HEK293 (cell line): ENCODE results near the gene RNASE8.

Experiments used
- ELK4 ChIP-seq: IDR thresholded peaks from 2 replicates; pipeline ENCODE4 v1.6.1; 2011; ENCODE audit warnings: mild to moderate bottlenecking, low read depth, low read length, borderline replicate concordance
- HOXD13 ChIP-seq: sonication (generic); formaldehyde crosslinking; IDR thresholded peaks from 2 replicates; pipeline ENCODE4 v1.8.0; 2022; ENCODE audit warnings: missing genetic modification reagents, borderline replicate concordance
- KLF16 ChIP-seq: fragments of 450-650 bp; formaldehyde crosslinking; IDR thresholded peaks from 2 replicates; pipeline ENCODE4 v1.5.1; 2017; ENCODE audit warnings: missing biosample characterization, missing genetic modification characterization
- MZF1 ChIP-seq: fragments of 450-650 bp; formaldehyde crosslinking; IDR thresholded peaks from 2 replicates; pipeline ENCODE4 v1.5.1; 2017; ENCODE audit warnings: missing biosample characterization, missing genetic modification characterization, borderline replicate concordance
- PRDM6 ChIP-seq: fragments of 450-650 bp; formaldehyde crosslinking; IDR thresholded peaks from 2 replicates; pipeline ENCODE4 v1.5.1; 2017; ENCODE audit warnings: missing biosample characterization, missing genetic modification characterization
- SALL2 ChIP-seq: fragments of 450-650 bp; formaldehyde crosslinking; IDR thresholded peaks from 2 replicates; pipeline ENCODE4 v1.5.0; 2017; ENCODE audit warnings: missing biosample characterization, mild to moderate bottlenecking, missing genetic modification characterization, borderline replicate concordance
- SP7 ChIP-seq: fragments of 450-650 bp; formaldehyde crosslinking; IDR thresholded peaks from 2 replicates; pipeline ENCODE4 v1.5.1; 2016; ENCODE audit warnings: missing biosample characterization, missing genetic modification characterization
- ZBTB17 ChIP-seq: fragments of 450-650 bp; formaldehyde crosslinking; IDR thresholded peaks from 2 replicates; pipeline ENCODE4 v1.5.1; 2016; ENCODE audit warnings: missing biosample characterization, missing genetic modification characterization
- ZBTB7A ChIP-seq: fragments of 450-650 bp; formaldehyde crosslinking; IDR thresholded peaks from 2 replicates; pipeline ENCODE4 v1.5.1; 2016; ENCODE audit warnings: low read depth, missing biosample characterization, missing genetic modification characterization
- ZFP3 ChIP-seq: fragments of 450-650 bp; formaldehyde crosslinking; IDR thresholded peaks from 2 replicates; pipeline ENCODE4 v1.5.1; 2016; ENCODE audit warnings: low read depth, missing biosample characterization, missing genetic modification characterization
- ZFP69B ChIP-seq: fragments of 450-650 bp; formaldehyde crosslinking; IDR thresholded peaks from 2 replicates; pipeline ENCODE4 v1.5.1; 2016; ENCODE audit warnings: missing biosample characterization, missing genetic modification characterization
- ZNF132 ChIP-seq: fragments of 450-650 bp; formaldehyde crosslinking; IDR thresholded peaks from 2 replicates; pipeline ENCODE4 v1.5.1; 2017; ENCODE audit warnings: missing biosample characterization, missing genetic modification characterization, borderline replicate concordance
- ZNF140 ChIP-seq: fragments of 450-650 bp; formaldehyde crosslinking; IDR thresholded peaks from 2 replicates; pipeline ENCODE4 v1.5.1; 2016; ENCODE audit warnings: missing biosample characterization, missing genetic modification characterization
- ZNF16 ChIP-seq: fragments of 450-650 bp; formaldehyde crosslinking; IDR thresholded peaks from 2 replicates; pipeline ENCODE4 v1.5.1; 2016; ENCODE audit warnings: low read depth, missing biosample characterization, missing genetic modification characterization
- ZNF24 ChIP-seq: fragments of 450-650 bp; formaldehyde crosslinking; IDR thresholded peaks from 2 replicates; pipeline ENCODE4 v1.5.1; 2016; ENCODE audit warnings: missing biosample characterization, missing genetic modification characterization
- ZNF324 ChIP-seq: fragments of 450-650 bp; formaldehyde crosslinking; IDR thresholded peaks from 2 replicates; pipeline ENCODE4 v1.5.1; 2016; ENCODE audit warnings: missing biosample characterization, missing genetic modification characterization
- ZNF394 ChIP-seq: fragments of 450-650 bp; formaldehyde crosslinking; IDR thresholded peaks from 2 replicates; pipeline ENCODE4 v1.5.1; 2016; ENCODE audit warnings: missing biosample characterization, missing genetic modification characterization, mild to moderate bottlenecking, moderate library complexity, borderline replicate concordance
- ZNF416 ChIP-seq: fragments of 450-650 bp; formaldehyde crosslinking; IDR thresholded peaks from 2 replicates; pipeline ENCODE4 v1.5.1; 2016; ENCODE audit warnings: missing biosample characterization, missing genetic modification characterization
- ZNF473 ChIP-seq: fragments of 450-650 bp; formaldehyde crosslinking; IDR thresholded peaks from 2 replicates; pipeline ENCODE4 v1.5.1; 2017; ENCODE audit warnings: missing biosample characterization, missing genetic modification characterization
- ZNF548 ChIP-seq: fragments of 450-650 bp; formaldehyde crosslinking; IDR thresholded peaks from 2 replicates; pipeline ENCODE4 v1.5.1; 2016; ENCODE audit warnings: missing biosample characterization, missing genetic modification characterization
- ZNF555 ChIP-seq: fragments of 450-650 bp; formaldehyde crosslinking; conservative IDR thresholded peaks from 2 replicates; pipeline ENCODE4 v1.5.1; 2017; ENCODE audit warnings: missing biosample characterization, mild to moderate bottlenecking, missing genetic modification characterization, inconsistent platforms
- ZNF558 ChIP-seq: fragments of 450-650 bp; formaldehyde crosslinking; IDR thresholded peaks from 2 replicates; pipeline ENCODE4 v1.5.1; 2016; ENCODE audit warnings: missing biosample characterization, missing genetic modification characterization
- ZNF571 ChIP-seq: fragments of 450-650 bp; formaldehyde crosslinking; IDR thresholded peaks from 2 replicates; pipeline ENCODE4 v1.5.0; 2017; ENCODE audit warnings: missing biosample characterization, missing genetic modification characterization
- ZNF585B ChIP-seq: fragments of 450-650 bp; formaldehyde crosslinking; IDR thresholded peaks from 2 replicates; pipeline ENCODE4 v1.5.1; 2016; ENCODE audit warnings: missing biosample characterization, missing genetic modification characterization
- ZNF596 ChIP-seq: fragments of 450-650 bp; IDR thresholded peaks from 2 replicates; pipeline ENCODE4 v1.5.0; 2018; ENCODE audit warnings: missing biosample characterization, mild to moderate bottlenecking, missing genetic modification characterization, moderate library complexity
- ZNF610 ChIP-seq: fragments of 450-650 bp; formaldehyde crosslinking; IDR thresholded peaks from 2 replicates; pipeline ENCODE4 v1.5.1; 2016; ENCODE audit warnings: missing biosample characterization, missing genetic modification characterization, borderline replicate concordance
- ZNF654 ChIP-seq: fragments of 450-650 bp; formaldehyde crosslinking; IDR thresholded peaks from 2 replicates; pipeline ENCODE4 v1.5.1; 2016; ENCODE audit warnings: low read depth, missing biosample characterization, missing genetic modification characterization
- ZNF664 ChIP-seq: fragments of 450-650 bp; formaldehyde crosslinking; IDR thresholded peaks from 2 replicates; pipeline ENCODE4 v1.5.1; 2016; ENCODE audit warnings: missing biosample characterization, missing genetic modification characterization
- ZNF747 ChIP-seq: fragments of 450-650 bp; formaldehyde crosslinking; IDR thresholded peaks from 2 replicates; pipeline ENCODE4 v1.5.1; 2016; ENCODE audit warnings: missing biosample characterization, missing genetic modification characterization
- TF ChIP-seq, protein P1 (sequence below): fragments of 450-650 bp; formaldehyde crosslinking; conservative IDR thresholded peaks from 2 replicates; pipeline ENCODE4 v1.5.1; 2016; ENCODE audit warnings: low read depth, missing biosample characterization, missing genetic modification characterization
- TF ChIP-seq, protein P2 (sequence below): fragments of 450-650 bp; formaldehyde crosslinking; IDR thresholded peaks from 2 replicates; pipeline ENCODE4 v1.5.1; 2016; ENCODE audit warnings: missing biosample characterization, missing genetic modification characterization, borderline replicate concordance
- TF ChIP-seq, protein P3 (sequence below): fragments of 450-650 bp; formaldehyde crosslinking; IDR thresholded peaks from 2 replicates; pipeline ENCODE4 v1.5.1; 2016; ENCODE audit warnings: missing biosample characterization, missing genetic modification characterization

The RNASE8 gene

DNA sequence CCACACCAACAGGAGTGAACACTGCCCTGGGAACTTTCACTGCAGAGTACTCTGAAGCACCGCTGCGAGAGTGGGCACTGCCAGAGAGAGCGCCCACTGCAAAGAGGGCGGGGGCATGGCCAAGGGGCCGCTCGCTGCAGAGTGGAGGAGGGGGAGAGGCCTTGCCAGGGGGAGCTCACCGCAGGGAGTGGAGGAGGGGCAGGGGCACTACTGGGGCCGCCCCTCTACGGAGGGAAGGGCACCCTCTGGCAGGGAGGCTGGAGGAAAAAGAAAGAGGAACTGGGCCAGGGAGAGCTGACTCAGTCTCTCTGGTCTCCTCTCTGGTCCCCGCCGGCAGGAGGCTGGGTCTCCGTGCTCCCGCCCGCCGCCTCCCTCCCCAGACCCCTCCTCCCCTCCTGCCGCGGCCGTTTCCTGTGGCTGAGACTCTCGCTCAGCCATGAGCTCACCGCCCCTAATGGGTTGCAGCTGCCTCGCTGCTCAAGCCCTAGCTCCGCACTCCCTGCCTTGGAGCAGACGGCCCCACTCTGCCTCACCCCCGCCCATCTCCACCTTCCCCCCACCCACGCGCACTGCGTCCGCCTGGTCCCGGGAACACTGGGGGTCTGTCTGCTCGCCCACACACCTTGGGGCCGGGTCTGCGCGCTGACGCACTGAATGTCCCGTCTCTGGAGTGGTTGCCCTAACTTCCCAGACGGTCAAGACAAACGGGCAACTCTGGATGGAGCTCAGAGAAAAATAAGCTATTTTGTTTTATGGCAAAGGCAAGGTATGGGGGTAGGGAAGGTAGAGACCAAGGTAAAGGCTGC, 13.8 kb downstream of the RNASE8 start (continued):
- TF ChIP-seq ZNF571 (tag by site-specific recombination) = no peak
- no peak for TF ChIP-seq ZNF664 (tag by site-specific recombination)
- peak; percentile 68; the same call in 1 of the 2 replicates for TF ChIP-seq SP7 (tag by site-specific recombination)
- peak; percentile 49; the same call in 1 of the 2 replicates for TF ChIP-seq ZFP69B (tag by site-specific recombination)
- no peak for TF ChIP-seq ZNF16
- peak; percentile 55; the same call in 1 of the 2 replicates for TF ChIP-seq ZNF610 (tag by site-specific recombination)
- no peak; the same call in 1 of the 2 replicates for TF ChIP-seq MZF1 (tag by site-specific recombination)
- TF ChIP-seq, protein P1, sequence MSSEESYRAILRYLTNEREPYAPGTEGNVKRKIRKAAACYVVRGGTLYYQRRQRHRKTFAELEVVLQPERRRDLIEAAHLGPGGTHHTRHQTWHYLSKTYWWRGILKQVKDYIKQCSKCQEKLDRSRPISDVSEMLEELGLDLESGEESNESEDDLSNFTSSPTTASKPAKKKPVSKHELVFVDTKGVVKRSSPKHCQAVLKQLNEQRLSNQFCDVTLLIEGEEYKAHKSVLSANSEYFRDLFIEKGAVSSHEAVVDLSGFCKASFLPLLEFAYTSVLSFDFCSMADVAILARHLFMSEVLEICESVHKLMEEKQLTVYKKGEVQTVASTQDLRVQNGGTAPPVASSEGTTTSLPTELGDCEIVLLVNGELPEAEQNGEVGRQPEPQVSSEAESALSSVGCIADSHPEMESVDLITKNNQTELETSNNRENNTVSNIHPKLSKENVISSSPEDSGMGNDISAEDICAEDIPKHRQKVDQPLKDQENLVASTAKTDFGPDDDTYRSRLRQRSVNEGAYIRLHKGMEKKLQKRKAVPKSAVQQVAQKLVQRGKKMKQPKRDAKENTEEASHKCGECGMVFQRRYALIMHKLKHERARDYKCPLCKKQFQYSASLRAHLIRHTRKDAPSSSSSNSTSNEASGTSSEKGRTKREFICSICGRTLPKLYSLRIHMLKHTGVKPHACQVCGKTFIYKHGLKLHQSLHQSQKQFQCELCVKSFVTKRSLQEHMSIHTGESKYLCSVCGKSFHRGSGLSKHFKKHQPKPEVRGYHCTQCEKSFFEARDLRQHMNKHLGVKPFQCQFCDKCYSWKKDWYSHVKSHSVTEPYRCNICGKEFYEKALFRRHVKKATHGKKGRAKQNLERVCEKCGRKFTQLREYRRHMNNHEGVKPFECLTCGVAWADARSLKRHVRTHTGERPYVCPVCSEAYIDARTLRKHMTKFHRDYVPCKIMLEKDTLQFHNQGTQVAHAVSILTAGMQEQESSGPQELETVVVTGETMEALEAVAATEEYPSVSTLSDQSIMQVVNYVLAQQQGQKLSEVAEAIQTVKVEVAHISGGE (tag by site-specific recombination) = no peak
- TF ChIP-seq ZNF140 (tag by site-specific recombination) = no peak
- no peak for TF ChIP-seq ZNF416 (tag by site-specific recombination)
- no peak for TF ChIP-seq HOXD13 (CRISPR knock-in tag)
- no peak for TF ChIP-seq ZNF596 (tag by site-specific recombination)
- peak; percentile 87 for TF ChIP-seq KLF16 (tag by site-specific recombination)
- no peak for TF ChIP-seq ZNF473
- peak; percentile 94 for TF ChIP-seq ZBTB17 (tag by site-specific recombination)
- TF ChIP-seq ZNF548 (tag by site-specific recombination) = no peak
- no peak for TF ChIP-seq ZNF555 (tag by site-specific recombination)
- TF ChIP-seq PRDM6 = no peak
- no peak for TF ChIP-seq ZNF558
- TF ChIP-seq SALL2 (tag by site-specific recombination) = no peak
- no peak for TF ChIP-seq ZNF747 (tag by site-specific recombination)
- TF ChIP-seq ZNF654 (tag by site-specific recombination) = no peak
- no peak for TF ChIP-seq ELK4
- no peak for TF ChIP-seq ZFP3 (tag by site-specific recombination)
- no peak for TF ChIP-seq ZNF324 (tag by site-specific recombination)
- TF ChIP-seq, protein P2, sequence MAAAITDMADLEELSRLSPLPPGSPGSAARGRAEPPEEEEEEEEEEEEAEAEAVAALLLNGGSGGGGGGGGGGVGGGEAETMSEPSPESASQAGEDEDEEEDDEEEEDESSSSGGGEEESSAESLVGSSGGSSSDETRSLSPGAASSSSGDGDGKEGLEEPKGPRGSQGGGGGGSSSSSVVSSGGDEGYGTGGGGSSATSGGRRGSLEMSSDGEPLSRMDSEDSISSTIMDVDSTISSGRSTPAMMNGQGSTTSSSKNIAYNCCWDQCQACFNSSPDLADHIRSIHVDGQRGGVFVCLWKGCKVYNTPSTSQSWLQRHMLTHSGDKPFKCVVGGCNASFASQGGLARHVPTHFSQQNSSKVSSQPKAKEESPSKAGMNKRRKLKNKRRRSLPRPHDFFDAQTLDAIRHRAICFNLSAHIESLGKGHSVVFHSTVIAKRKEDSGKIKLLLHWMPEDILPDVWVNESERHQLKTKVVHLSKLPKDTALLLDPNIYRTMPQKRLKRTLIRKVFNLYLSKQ (tag by site-specific recombination) = no peak
- TF ChIP-seq, protein P3, sequence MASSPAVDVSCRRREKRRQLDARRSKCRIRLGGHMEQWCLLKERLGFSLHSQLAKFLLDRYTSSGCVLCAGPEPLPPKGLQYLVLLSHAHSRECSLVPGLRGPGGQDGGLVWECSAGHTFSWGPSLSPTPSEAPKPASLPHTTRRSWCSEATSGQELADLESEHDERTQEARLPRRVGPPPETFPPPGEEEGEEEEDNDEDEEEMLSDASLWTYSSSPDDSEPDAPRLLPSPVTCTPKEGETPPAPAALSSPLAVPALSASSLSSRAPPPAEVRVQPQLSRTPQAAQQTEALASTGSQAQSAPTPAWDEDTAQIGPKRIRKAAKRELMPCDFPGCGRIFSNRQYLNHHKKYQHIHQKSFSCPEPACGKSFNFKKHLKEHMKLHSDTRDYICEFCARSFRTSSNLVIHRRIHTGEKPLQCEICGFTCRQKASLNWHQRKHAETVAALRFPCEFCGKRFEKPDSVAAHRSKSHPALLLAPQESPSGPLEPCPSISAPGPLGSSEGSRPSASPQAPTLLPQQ (tag by site-specific recombination) = peak; percentile 71
- TF ChIP-seq ZNF585B (tag by site-specific recombination) = no peak
- no peak; the same call in none of the 2 replicates for TF ChIP-seq ZNF24 (tag by site-specific recombination)
- TF ChIP-seq ZBTB7A (tag by site-specific recombination) = peak; percentile 73
- TF ChIP-seq ZNF394 = no peak
- no peak for TF ChIP-seq ZNF132 (tag by site-specific recombination)
